Stimulated activated CD4-positive, alpha-beta T cell treated with anti-CD3 and anti-CD28 coated beads, Interleukin-4, amount 100 ng/mL, for 1 hour (primary cell): ENCODE results near the gene SLC39A2.

ENCODE experiments used
- DNase-seq: peaks from one replicate; pipeline ENCODE4 v3.0.0-alpha.2; 2020

SLC39A2 gene

GRCh38 chr14:21050597-21050996 lies 51.5 kb downstream of the SLC39A2 start:
- no peak for DNase-seq
